ENCODE data around the gene RRP15. TPM values are rescaled to one million over a fixed set of nuclear protein-coding genes. Genes with fewer than 3 reads are reported as not detected.

The RRP15 gene
- total and polyA plus RNA-seq, 9 of the 15 experiments (the other 6 are each of a cell fraction or from before 2014, with no cell fraction given): 9.5 to 58.1 (median 29.3) TPM

DNA sequence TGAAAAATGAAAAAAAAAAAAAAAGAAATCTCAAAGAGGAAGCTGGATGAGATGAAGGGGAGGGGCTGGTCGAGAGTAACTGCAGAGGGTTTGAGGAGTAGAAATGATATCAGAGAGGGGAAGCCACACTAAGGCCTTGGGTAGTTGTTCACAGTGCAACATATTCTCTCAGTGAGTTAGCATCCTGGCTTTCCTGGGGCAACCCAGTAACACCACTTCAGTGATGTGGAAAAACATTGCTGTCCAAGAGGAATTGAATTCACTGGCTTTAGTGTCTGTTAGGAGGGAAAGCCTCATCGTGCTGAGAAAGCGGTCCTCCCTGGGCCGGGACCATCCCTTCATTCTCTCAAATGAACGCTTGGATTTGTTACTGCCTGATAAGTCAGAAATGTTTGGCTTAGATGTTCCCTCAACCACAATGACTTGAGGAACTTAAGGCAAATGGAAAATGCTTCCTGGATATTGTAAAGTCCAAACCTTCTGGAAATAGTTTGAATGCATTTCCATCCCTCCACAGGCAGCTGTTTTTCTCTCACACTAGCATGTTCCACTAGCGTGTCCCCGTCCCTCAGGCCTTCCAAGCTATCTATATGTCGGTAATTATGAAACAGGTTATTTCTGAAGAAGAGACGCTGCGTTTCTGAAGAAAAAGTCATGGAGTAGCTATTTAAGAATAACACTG lies 72.3 kb downstream of the RRP15 start:
- Histone ChIP-seq H4K20me1 (replicated peaks; ENCODE audit: control insufficient read depth, insufficient read depth, low read length) (no peaks in the 10 kb centered on the region), H3K4me2 (ENCODE audit: insufficient read depth, low read length) (peak overlapping the region; percentile 29; the same call in 1 of the 2 replicates), H3K9me3 (replicated peaks; ENCODE audit: control insufficient read depth, insufficient read depth, low read depth, low read length) (no peaks in the 10 kb centered on the region), H3K9ac (ENCODE audit: insufficient read depth in 1 of 2, low read depth in 2 of 2, low read length in 2 of 2) (no peak overlapping the region), H3K36me3 (ENCODE audit: control insufficient read depth, insufficient read depth, low read length) (no peaks in the 10 kb centered on the region), H3K79me2 (ENCODE audit: control insufficient read depth, insufficient read depth, low read length) (no peaks in the 10 kb centered on the region), H3K27ac (ENCODE audit: extremely low read depth, low read depth, low read length) (0 out of 3 replicates have a peak overlapping the region, but pooled peaks have one; percentile 16), H3K27me3 (ENCODE audit: control insufficient read depth in 2 of 2, insufficient read depth in 2 of 2, low read length in 2 of 2) (no peaks in the 10 kb centered on the region), H3K4me1 (replicated peaks in 1 of 2; ENCODE audit: control insufficient read depth in 2 of 2, insufficient read depth in 2 of 2, low read length in 2 of 2) (peaks cover 0 to 10% of the 10 kb centered on the region in 2 experiments; a peak in 3 of 5 replicates), H3K4me3 (no peak overlapping the region), H2AFZ (ENCODE audit: low read depth, low read length) (peak overlapping the region; percentile 74), H3K9me1 (ENCODE audit: control insufficient read depth, insufficient read depth, low read length) (no peaks in the 10 kb centered on the region)
- in situ Hi-C loops (cut with MboI): loop anchor here (10.0 kb wide), 1 partner anchor 197 kb away; no protein-coding TSS in a partner anchor
- ATAC-seq: peak; percentile 61
- FAIRE-seq: peak; percentile 44
- no TSS peak for BruUV-seq (replicated peaks)
- no peak for DNase-seq (ENCODE audit: extremely low read depth in 1 of 4, low spot score in 3 of 4)
- 23% methylated on average over 10 of the region's 10 CpGs for WGBS (ENCODE audit: insufficient coverage, low coverage, missing lambda C conversion rate)
- POLR2A ChIA-PET: interaction anchor here (0.7 to 1.4 kb wide), 3 partner anchors 8 to 723 kb away, joined by 3 read pairs; no protein-coding TSS in a partner anchor
- CTCF ChIA-PET (ENCODE audit: low intra/inter-chr PET ratio): no interaction called here
- intact Hi-C loops (cut with micrococcal nuclease): no loop called here
- TF ChIP-seq RBBP5 (IDR thresholded peaks at IDR 0.05; ENCODE audit: borderline replicate concordance, insufficient read depth, low read length, poor library complexity, severe bottlenecking) (peak; percentile 30), ZSCAN32 (CRISPR knock-in tag; IDR thresholded peaks at IDR 0.05) (no peak), ZC3H8 (IDR thresholded peaks at IDR 0.05) (no peak)

DNA sequence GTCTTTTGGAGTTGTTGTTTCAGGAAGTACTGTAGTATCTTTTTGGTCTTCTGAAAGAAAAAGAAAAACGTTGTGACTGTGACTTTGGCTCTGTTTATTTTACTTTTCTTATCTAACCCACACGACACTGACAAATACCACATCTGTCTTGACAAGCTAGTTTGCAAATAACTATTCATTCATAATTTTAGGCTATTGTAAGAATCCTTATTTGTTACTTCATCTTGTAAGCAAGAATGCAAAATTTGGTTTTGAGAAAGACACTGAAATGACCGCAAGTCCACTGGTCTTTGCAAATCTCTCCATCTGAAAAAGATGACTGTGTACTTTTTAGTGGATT lies 72.8 kb downstream of the RRP15 start:
- intact Hi-C loops (cut with micrococcal nuclease) (no loop called here), in situ Hi-C loops (cut with MboI) (loop anchor here (10.0 kb wide), 1 partner anchor 197 kb away; no protein-coding TSS in a partner anchor)
- FAIRE-seq (no peak), DNase-seq (ENCODE audit: extremely low read depth in 1 of 4, low spot score in 3 of 4) (no peak), ATAC-seq (no peak)
- no peaks in the 10 kb centered on the region for H3K79me2 ChIP-seq (ENCODE audit: control insufficient read depth, insufficient read depth, low read length)
- POLR2A ChIA-PET: interaction anchor here (0.7 to 1.4 kb wide), 3 partner anchors 8 to 723 kb away, joined by 3 read pairs; no protein-coding TSS in a partner anchor
- no peaks in the 10 kb centered on the region for H3K27me3 ChIP-seq (ENCODE audit: control insufficient read depth in 2 of 2, insufficient read depth in 2 of 2, low read length in 2 of 2)
- peaks cover 0 to 10% of the 10 kb centered on the region in 2 experiments; a peak in 3 of 5 replicates for H3K4me1 ChIP-seq (replicated peaks in 1 of 2; ENCODE audit: control insufficient read depth in 2 of 2, insufficient read depth in 2 of 2, low read length in 2 of 2)
- no peaks in the 10 kb centered on the region for H3K9me1 ChIP-seq (ENCODE audit: control insufficient read depth, insufficient read depth, low read length)
- no peak overlapping the region; a peak in 1 of 4 replicates for H3K9ac ChIP-seq (ENCODE audit: insufficient read depth in 1 of 2, low read depth in 2 of 2, low read length in 2 of 2)
- WGBS (ENCODE audit: insufficient coverage, low coverage, missing lambda C conversion rate): 15% methylated on average over 3 of the region's 3 CpGs
- peak overlapping the region; percentile 74 for H2AFZ ChIP-seq (ENCODE audit: low read depth, low read length)
- peak overlapping the region; percentile 29; the same call in 1 of the 2 replicates for H3K4me2 ChIP-seq (ENCODE audit: insufficient read depth, low read length)
- TF ChIP-seq FIP1L1 (IDR thresholded peaks at IDR 0.05; ENCODE audit: low read depth, low read length, poor library complexity, severe bottlenecking): no peak
- TF ChIP-seq MEIS2 (IDR thresholded peaks at IDR 0.05; ENCODE audit: partially characterized antibody): peak; percentile 63
- peak; percentile 32; the same call in 1 of the 2 replicates for TF ChIP-seq ZNF316 (IDR thresholded peaks at IDR 0.05)
- TF ChIP-seq, protein P1, sequence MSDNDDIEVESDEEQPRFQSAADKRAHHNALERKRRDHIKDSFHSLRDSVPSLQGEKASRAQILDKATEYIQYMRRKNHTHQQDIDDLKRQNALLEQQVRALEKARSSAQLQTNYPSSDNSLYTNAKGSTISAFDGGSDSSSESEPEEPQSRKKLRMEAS (CRISPR knock-in tag; IDR thresholded peaks at IDR 0.05): no peak
- peak; percentile 37; the same call in 1 of the 2 replicates for TF ChIP-seq C11orf30 (IDR thresholded peaks at IDR 0.05; ENCODE audit: low read depth)
- no peak overlapping the region for H3K4me3 ChIP-seq
- BruUV-seq (replicated peaks): no TSS peak
- CTCF ChIA-PET (ENCODE audit: low intra/inter-chr PET ratio): no interaction called here
- H4K20me1 ChIP-seq (replicated peaks; ENCODE audit: control insufficient read depth, insufficient read depth, low read length): no peaks in the 10 kb centered on the region
- no peaks in the 10 kb centered on the region for H3K9me3 ChIP-seq (replicated peaks; ENCODE audit: control insufficient read depth, insufficient read depth, low read depth, low read length)
- no peak overlapping the region for H3K27ac ChIP-seq (ENCODE audit: extremely low read depth, low read depth, low read length)
- no peaks in the 10 kb centered on the region for H3K36me3 ChIP-seq (ENCODE audit: control insufficient read depth, insufficient read depth, low read length)

Data from K562 (cell line).